Neural progenitor cell (in vitro differentiated cells): Measurements from ENCODE around the gene PZP. TPM values are rescaled to one million over a fixed set of nuclear protein-coding genes. Genes with fewer than 3 reads are reported as not detected.

Experiments used
- DNase-seq: peaks from one replicate; pipeline ENCODE4 v3.0.0-alpha.2; 2016; ENCODE audit warnings: low spot score
- H2AFZ ChIP-seq: fragments of 200-600 bp; sonication (generic); replicated peaks from 2 replicates; pipeline ENCODE4 v1.6.1; 2016; ENCODE audit warnings: antibody characterized with exemption
- H3F3A ChIP-seq: fragments of 200-600 bp; sonication (generic); 2 replicates; pipeline ENCODE4 v1.6.1; 2016; ENCODE audit warnings: antibody characterized with exemption, low read depth
- H3K27ac ChIP-seq: fragments of 200-600 bp; sonication (generic); 2 replicates; pipeline ENCODE4 v1.5.1; 2016; ENCODE audit warnings: mild to moderate bottlenecking
- H3K27me3 ChIP-seq: fragments of 200-600 bp; sonication (generic); 2 replicates; pipeline ENCODE4 v1.6.1; 2016; ENCODE audit warnings: mild to moderate bottlenecking, moderate library complexity
- H3K36me3 ChIP-seq: fragments of 200-600 bp; sonication (generic); 2 replicates; pipeline ENCODE4 v1.5.1; 2016
- H3K4me1 ChIP-seq: fragments of 200-600 bp; sonication (generic); 2 replicates; pipeline ENCODE4 v1.6.1; 2016; ENCODE audit warnings: mixed run types
- H3K4me2 ChIP-seq: fragments of 200-600 bp; sonication (generic); 2 replicates; pipeline ENCODE4 v1.6.1; 2016
- H3K4me3 ChIP-seq: fragments of 200-600 bp; sonication (generic); 2 replicates; pipeline ENCODE4 v1.5.1; 2016
- H3K79me2 ChIP-seq: fragments of 200-600 bp; sonication (generic); 2 replicates; pipeline ENCODE4 v1.6.1; 2016; ENCODE audit warnings: low read depth
- H3K9ac ChIP-seq: fragments of 200-600 bp; sonication (generic); 2 replicates; pipeline ENCODE4 v1.6.1; 2016
- H3K9me3 ChIP-seq: fragments of 200-600 bp; sonication (generic); 2 replicates; pipeline ENCODE4 v1.5.1; 2016; ENCODE audit warnings: low read depth
- H4K20me1 ChIP-seq: fragments of 200-600 bp; sonication (generic); 2 replicates; pipeline ENCODE4 v1.6.1; 2016; ENCODE audit warnings: low read depth
- H3K27ac Mint-ChIP-seq: 3 replicates; pipeline ENCODE4 v1.8.0; 2021; ENCODE audit warnings: mixed read lengths
- H3K27me3 Mint-ChIP-seq: 2 replicates; pipeline ENCODE4 v1.8.0; 2022; ENCODE audit warnings: low read depth, mild to moderate bottlenecking, inconsistent platforms, moderate library complexity, mixed read lengths; ENCODE audit not compliant: insufficient read depth
- H3K36me3 Mint-ChIP-seq: 3 replicates; pipeline ENCODE4 v1.8.0; 2021; ENCODE audit warnings: mixed read lengths
- H3K4me1 Mint-ChIP-seq: 3 replicates; pipeline ENCODE4 v1.8.0; 2021; ENCODE audit warnings: mixed read lengths
- H3K4me3 Mint-ChIP-seq: 3 replicates; pipeline ENCODE4 v1.8.0; 2021; ENCODE audit warnings: mild to moderate bottlenecking, moderate library complexity, mixed read lengths
- H3K9me3 Mint-ChIP-seq: 3 replicates; pipeline ENCODE4 v1.8.0; 2020; ENCODE audit warnings: mixed read lengths
- EZH2 ChIP-seq: fragments of 200-600 bp; sonication (generic); IDR thresholded peaks from 2 replicates; pipeline ENCODE4 v1.6.1; 2017; ENCODE audit warnings: antibody characterized with exemption, mild to moderate bottlenecking, moderate library complexity
- EZH2phosphoT487 ChIP-seq: fragments of 200-600 bp; sonication (generic); IDR thresholded peaks from 2 replicates; pipeline ENCODE4 v1.6.1; 2017; ENCODE audit warnings: antibody characterized with exemption
- total RNA-seq: library from RNA; depleted of rRNA; stranded (reverse); fragments of >200 nt; gene quantifications from 2 replicates; pipeline ENCODE4 v1.2.3, GENCODE V29; 2015; ENCODE audit warnings: low replicate concordance
- TF ChIP-seq, protein P1 (sequence below): fragments of 200-600 bp; sonication (generic); IDR thresholded peaks from 2 replicates; pipeline ENCODE4 v1.5.1; 2017; ENCODE audit warnings: antibody characterized with exemption, mild to moderate bottlenecking

PZP gene
- total RNA-seq, 1 donor from 2014 or later: not detected

- Histone ChIP-seq H3K9me3 (no peaks in the 10 kb centered on the region), H4K20me1 (no peaks in the 10 kb centered on the region), H3K36me3 (no peaks in the 10 kb centered on the region), H3F3A (no peaks in the 10 kb centered on the region), H2AFZ (no peak overlapping the region), H3K27me3 (no peaks in the 10 kb centered on the region), H3K79me2 (no peaks in the 10 kb centered on the region), H3K27ac (no peak overlapping the region), H3K9ac (no peak overlapping the region), H3K4me2 (no peak overlapping the region), H3K4me3 (no peak overlapping the region), H3K4me1 (no peaks in the 10 kb centered on the region)
- H3K27ac Mint-ChIP-seq: no peak overlapping the region
- H3K9me3 Mint-ChIP-seq: peaks cover 2% of the 10 kb centered on the region
- H3K4me3 Mint-ChIP-seq: no peak overlapping the region
- no peaks in the 10 kb centered on the region for H3K4me1 Mint-ChIP-seq
- no peak for TF ChIP-seq EZH2
- TF ChIP-seq, protein P1, sequence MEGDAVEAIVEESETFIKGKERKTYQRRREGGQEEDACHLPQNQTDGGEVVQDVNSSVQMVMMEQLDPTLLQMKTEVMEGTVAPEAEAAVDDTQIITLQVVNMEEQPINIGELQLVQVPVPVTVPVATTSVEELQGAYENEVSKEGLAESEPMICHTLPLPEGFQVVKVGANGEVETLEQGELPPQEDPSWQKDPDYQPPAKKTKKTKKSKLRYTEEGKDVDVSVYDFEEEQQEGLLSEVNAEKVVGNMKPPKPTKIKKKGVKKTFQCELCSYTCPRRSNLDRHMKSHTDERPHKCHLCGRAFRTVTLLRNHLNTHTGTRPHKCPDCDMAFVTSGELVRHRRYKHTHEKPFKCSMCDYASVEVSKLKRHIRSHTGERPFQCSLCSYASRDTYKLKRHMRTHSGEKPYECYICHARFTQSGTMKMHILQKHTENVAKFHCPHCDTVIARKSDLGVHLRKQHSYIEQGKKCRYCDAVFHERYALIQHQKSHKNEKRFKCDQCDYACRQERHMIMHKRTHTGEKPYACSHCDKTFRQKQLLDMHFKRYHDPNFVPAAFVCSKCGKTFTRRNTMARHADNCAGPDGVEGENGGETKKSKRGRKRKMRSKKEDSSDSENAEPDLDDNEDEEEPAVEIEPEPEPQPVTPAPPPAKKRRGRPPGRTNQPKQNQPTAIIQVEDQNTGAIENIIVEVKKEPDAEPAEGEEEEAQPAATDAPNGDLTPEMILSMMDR: no peak
- no peak for TF ChIP-seq EZH2phosphoT487
- peaks cover 2% of the 10 kb centered on the region for H3K27me3 Mint-ChIP-seq
- H3K36me3 Mint-ChIP-seq: peaks cover under 1% of the 10 kb centered on the region
- no peak for DNase-seq
Observed at GRCh38 chr12:9130244-9130643, 78.0 kb downstream of the PZP start.

DNA sequence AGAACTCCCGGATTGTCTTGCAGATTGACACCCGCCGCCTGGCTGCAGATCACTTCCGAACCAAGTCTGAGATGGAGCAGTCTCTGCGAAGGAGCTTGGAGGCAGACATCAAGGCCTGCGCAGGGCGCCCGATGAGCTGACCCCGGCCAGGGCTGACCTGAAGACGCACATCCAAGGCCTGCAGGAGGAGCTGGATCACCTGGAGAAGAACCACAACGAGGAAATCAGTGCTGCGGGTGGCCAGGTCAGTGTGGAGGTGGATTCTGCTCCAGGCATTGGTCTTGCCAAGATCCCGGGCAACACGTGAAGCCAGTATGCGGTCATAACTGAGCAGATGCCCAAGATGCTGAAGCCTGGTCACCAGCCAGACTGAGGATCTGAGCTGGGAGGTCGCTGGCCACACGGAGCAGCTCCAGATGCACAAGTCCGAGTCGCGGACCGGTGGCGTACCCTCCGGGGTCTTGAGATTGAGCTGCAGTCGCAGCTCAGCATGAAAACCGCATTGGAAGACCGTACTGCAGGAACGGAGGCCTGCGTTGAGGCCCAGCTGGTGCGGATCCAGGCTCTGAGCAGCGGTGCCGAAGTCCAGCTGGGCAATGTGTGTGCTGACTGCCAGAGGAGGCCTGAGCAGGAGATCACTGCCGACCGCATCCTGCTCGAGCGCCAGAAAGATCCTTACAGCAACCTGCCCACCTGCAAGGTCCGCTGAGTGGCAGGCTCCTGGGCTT lies 80.1 kb downstream of the PZP start:
- no peak overlapping the region for H3K4me3 Mint-ChIP-seq

DNA sequence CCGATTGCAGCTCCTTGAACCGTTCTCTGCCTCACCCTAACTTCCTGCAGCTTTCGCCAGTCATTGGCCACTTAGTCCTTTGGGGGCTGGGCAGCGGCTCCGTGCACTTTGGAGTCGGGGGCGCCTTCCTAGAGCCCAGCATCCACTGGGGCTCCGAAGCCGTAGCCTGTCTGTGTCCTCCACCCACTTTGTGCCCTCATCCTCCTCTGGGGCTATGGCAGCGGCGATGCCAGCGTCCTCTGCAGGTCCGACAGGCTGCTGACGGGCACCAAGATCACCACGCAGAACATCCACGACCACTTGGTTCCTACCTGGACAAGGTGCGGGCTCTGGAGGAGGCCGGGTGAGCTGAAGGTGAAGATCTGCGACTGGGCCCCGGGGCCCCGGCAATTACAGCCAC lies 80.7 kb downstream of the PZP start:
- Histone ChIP-seq H3K27ac (no peak overlapping the region), H2AFZ (no peak overlapping the region), H3K4me2 (no peak overlapping the region), H3K4me1 (no peaks in the 10 kb centered on the region), H3K9ac (no peak overlapping the region), H3F3A (no peaks in the 10 kb centered on the region), H3K9me3 (no peaks in the 10 kb centered on the region), H4K20me1 (no peaks in the 10 kb centered on the region), H3K4me3 (no peak overlapping the region), H3K36me3 (no peaks in the 10 kb centered on the region), H3K27me3 (no peaks in the 10 kb centered on the region), H3K79me2 (no peaks in the 10 kb centered on the region)
- TF ChIP-seq EZH2phosphoT487 (no peak), EZH2 (no peak)
- TF ChIP-seq, protein P1: no peak
- H3K4me1 Mint-ChIP-seq: no peaks in the 10 kb centered on the region
- no peak overlapping the region for H3K27ac Mint-ChIP-seq
- no peak for DNase-seq
- H3K4me3 Mint-ChIP-seq: no peak overlapping the region
- H3K36me3 Mint-ChIP-seq: peaks cover 2% of the 10 kb centered on the region
- peaks cover 2% of the 10 kb centered on the region for H3K27me3 Mint-ChIP-seq
- peaks cover 2% of the 10 kb centered on the region for H3K9me3 Mint-ChIP-seq

More for the DNA sequence above, 80.1 kb downstream of the PZP start:
- H3K27ac Mint-ChIP-seq: no peak overlapping the region
- Histone ChIP-seq H3K27me3 (no peaks in the 10 kb centered on the region), H3K9ac (no peak overlapping the region), H3K36me3 (no peaks in the 10 kb centered on the region), H3K4me3 (no peak overlapping the region), H3K79me2 (no peaks in the 10 kb centered on the region), H3F3A (no peaks in the 10 kb centered on the region), H3K4me1 (no peaks in the 10 kb centered on the region), H2AFZ (no peak overlapping the region), H4K20me1 (no peaks in the 10 kb centered on the region), H3K27ac (no peak overlapping the region), H3K9me3 (no peaks in the 10 kb centered on the region), H3K4me2 (no peak overlapping the region)
- DNase-seq: no peak
- TF ChIP-seq, protein P1: no peak
- TF ChIP-seq EZH2phosphoT487: no peak
- no peak for TF ChIP-seq EZH2
- peaks cover 2% of the 10 kb centered on the region for H3K27me3 Mint-ChIP-seq
- peaks cover 2% of the 10 kb centered on the region for H3K36me3 Mint-ChIP-seq
- H3K4me1 Mint-ChIP-seq: no peaks in the 10 kb centered on the region
- peaks cover 2% of the 10 kb centered on the region for H3K9me3 Mint-ChIP-seq
